ENCODE measurements around the gene MEIOSIN. TPM values are rescaled to one million over a fixed set of nuclear protein-coding genes. Genes with fewer than 3 reads are reported as not detected.

Gene MEIOSIN, protein sequence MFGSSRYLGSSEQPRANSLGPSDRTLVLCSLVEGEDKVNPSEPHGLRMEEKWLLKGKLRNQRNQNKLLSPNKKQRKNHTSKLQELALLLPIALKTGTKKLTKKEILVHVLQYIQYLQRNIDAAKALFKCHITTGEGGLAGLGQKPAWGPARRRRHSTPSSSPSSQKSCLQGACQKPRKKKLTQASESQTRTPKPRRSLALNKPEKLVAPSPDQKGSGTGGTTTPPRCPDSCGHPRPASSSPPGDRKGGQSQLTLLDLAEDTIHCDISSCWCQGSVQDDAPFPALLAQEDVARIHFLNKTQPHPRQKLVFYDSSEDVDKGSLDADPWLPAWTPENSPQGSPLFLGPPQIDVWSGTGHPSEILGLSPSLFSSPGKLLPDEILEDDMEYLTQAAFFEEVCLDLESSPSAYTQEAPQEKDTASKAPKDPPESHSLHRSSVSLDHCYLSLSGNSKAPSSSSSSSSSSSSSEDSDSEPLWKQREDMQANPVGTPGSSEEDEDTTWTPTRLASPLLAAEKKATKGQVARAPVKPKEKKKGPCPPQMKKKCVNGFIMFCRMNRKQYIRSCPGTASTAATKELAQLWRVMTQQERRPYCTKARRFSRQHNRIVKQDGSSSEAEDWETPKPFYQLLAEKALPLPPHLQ
- not detected for total RNA-seq

DNA sequence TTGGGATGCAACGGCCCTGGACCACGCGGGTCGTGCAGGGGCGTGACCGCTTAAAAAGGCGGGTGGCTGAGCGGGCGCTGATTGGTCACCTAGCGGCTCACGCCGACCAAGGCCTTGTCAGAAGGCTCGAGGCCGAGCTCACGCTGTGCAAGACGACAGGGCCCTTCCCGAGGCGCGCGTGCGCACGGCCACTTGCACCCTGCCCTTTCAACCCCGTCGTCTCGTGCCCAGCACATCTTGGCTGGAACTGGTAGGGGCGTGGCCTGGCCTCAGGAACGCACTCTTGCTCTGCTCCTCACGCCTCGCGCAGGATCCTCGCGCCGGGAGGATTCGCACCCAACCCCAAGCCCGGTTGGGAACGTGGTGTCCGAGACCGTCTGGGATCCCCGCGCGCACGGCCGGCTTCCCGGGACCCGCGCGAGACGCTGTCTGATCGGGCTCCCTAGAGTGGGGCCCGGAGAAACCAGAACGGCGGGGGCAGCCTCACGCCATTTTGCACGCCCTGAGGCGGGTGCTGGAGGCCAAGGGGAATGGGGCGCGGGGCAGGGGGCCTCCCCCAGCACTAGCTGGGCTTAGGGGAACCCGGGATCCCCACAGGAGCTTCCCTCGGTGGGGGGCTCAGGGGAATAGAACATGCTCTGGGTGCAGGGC is at the start of gene MEIOSIN:
TSS of gene MEIOSIN (plus strand) at position 280 of the 651 bp plus-strand sequence. CDS start 1,938 bp downstream, outside the sequence.

DNA sequence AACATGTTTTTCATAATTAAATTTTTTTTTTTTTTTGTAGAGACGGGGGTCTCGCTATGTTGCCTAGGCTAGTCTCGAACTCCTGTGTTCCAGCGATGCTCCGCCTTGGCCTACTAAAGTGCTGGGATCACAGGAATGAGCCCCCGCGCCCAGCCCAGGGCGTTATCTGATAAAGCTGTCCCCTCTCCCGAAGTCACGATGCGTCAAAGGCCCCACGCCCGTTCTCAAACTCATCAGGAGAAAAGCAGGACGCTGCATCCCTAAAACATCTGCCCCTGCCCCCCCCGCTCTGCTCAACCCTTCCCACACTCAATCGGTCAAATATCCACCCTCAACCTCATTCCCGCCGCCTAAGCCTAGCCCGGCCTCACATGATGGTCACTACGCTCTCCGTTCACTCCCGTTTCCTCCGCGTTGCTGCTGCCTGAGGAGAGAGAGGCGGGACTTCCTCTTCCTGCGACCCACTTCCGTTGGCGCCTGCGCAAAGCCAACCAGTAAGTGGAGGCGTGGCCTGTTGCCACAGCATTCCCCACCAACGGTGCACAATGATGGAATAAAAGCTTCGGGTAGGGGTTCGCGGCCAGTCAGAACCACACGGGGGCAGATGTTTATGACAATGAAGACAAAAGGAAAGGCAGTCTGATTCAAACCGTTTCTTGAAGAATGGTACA is 41.6 kb upstream of the MEIOSIN start, which contains the start of gene SNRPD2:
TSS of gene SNRPD2 (minus strand) at position 438 of the 671 bp plus-strand sequence. CDS start at position 373, 65 bp downstream.

DNA sequence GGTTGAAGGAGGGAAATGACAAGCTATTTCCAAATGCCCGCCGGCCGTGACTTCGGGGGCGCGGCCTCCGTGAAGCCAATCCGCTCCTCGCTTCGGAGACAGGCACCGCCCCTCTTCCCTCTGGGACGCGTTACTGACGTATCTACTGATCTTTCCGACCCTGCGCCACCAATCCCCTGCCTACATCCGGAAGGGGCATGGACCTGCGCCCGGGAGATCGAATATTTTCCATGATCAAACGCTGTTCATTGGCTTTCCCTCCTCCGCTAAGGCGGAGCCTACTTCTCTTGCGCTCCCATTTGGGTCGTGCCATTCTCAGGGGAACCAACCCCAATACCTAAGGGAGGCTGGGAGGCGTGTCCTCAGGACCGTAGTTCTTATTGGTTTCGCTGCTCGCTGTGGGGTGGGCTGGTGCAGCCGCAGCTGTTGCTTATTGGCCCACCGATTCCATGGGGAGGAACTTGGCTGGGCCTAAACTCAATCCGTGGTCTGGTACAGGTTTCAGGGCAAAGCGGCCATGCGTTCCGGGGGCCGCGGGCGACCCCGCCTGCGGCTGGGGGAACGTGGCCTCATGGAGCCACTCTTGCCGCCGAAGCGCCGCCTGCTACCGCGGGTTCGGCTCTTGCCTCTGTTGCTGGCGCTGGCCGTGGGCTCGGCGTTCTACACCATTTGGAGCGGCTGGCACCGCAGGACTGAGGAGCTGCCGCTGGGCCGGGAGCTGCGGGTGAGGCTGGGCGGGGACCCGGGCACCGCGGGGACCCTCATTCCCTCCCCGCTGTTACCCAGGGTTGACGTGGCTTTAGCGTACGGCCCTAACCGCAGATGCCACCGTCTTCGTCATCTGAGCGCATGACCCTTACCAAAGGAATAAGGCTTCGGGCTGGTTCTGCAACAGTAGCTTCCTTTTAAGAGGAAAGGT is 40.8 kb upstream of the MEIOSIN start, which contains the start of gene QPCTL:
TSS of gene QPCTL (plus strand) at position 480 of the 919 bp plus-strand sequence. CDS start at position 518, 38 bp downstream.

DNA sequence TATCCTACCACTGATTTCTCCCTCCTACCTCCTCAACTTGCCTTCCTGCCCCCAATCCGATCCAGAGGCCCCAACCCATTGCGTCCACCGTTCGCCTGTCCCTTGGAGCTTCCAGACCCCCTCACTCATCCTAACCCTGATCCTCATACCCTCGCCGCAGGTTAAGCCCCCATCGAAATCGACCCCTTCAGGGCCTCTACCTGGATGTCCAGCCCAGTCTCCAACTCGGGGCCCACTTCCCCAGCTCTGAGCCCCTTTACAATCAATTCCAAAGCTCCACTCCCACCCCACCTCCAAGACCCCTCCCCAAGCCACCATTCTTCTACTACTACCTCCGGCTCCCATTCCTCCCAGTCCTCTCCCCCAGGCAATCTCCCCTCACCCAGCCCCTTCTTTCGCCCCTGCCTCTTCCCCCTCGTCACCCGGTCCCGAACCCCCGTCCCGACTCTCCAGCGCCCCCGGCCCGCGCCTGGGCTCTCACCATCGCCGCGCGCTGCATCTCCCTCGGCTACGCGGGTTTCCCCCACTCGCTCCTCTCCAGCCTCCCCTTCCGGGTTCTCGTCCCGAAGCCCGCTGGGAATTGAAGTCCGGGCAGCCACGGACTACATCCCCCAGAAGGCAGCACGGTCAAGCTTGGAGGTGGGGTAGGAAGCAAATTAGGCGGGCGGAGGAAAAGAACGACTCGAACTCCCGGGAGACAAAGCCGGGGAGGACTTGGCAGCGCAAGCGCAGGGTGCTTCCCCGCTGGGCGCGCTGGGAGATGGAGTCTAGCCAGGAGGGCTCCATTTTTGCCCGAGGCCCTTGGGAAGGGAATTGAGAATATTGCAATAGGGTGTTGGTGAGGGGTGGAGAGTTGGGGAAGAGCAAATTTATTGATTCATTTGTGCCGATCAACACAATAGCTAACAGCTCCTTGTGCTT is 2.6 kb upstream of the MEIOSIN start, which contains the start of gene FBXO46:
TSS of gene FBXO46 (minus strand) at position 529 of the 921 bp plus-strand sequence. CDS start 17,401 bp downstream, outside the sequence.

DNA sequence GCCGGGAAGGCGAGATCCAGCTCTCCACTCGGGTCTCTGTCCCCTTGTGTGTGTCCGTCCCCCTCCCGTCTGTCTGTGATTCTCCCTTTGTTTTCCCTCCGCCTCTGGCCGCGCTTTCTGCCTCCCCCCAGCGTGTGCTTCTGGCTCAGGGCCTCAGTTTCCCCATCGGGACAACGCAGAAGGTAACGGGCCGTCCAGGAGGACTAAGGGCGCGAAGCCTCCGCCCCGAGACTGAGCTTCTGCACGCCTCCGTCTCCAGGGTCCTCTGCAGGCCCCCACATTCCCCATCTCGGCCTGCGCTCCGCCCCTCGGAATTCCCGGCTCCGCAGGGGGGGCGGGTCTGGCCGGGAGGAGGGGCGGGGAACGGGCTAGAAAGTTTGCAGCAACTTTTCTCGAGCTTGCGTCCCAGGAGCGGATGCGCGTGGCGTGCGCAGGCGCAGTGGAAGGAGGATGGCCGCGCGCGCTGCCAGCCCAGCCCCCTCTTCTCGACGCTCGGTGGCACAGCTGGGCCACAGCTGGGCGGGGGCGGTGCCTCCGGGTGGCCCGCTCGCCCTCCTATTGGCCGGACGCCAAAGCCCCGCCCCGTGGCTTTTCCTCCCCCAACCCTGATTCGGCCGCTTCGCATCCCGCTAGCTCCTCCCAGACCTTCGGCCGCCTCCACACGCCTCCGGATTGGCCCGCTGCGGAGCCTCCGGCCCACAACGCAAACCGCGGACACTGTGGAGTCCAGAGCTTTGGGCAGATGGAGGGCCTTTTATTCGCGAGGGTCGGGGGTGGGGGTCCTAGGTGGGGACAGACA is 35.9 kb downstream of the MEIOSIN start, which contains the start of gene SIX5:
TSS of gene SIX5 (minus strand) at position 269 of the 799 bp plus-strand sequence. CDS start 408 bp downstream, outside the sequence.

DNA sequence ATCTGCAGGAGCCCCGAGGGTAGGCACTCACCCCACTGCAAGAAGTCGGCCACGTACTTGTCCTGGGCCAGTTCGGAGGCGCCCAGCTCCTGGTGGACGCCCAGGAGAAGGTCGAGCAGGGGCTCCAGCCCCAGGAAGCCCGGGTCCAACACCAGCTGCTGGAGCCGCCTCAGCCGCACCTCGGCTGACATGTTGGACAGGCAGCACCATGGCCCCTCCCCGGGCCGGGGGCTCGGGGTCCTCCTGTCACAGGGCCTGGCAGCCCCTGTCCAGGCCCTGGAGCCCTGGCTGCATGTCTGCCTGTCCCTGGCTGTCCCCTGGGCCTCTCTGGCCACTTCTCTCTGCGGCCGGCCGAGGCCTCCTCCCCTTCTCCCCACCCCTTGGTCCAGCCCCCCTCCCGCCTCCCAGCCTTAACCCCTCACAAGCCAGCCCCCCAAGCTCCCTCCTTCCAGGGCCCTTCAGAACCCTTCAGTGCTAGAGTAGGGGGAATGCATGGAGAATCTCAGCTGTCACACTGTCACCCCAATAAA is 49.0 kb downstream of the MEIOSIN start, which contains the start of gene DMPK:
TSS of gene DMPK (minus strand) at position 329 of the 530 bp plus-strand sequence. CDS start at position 191, 138 bp downstream.

DNA sequence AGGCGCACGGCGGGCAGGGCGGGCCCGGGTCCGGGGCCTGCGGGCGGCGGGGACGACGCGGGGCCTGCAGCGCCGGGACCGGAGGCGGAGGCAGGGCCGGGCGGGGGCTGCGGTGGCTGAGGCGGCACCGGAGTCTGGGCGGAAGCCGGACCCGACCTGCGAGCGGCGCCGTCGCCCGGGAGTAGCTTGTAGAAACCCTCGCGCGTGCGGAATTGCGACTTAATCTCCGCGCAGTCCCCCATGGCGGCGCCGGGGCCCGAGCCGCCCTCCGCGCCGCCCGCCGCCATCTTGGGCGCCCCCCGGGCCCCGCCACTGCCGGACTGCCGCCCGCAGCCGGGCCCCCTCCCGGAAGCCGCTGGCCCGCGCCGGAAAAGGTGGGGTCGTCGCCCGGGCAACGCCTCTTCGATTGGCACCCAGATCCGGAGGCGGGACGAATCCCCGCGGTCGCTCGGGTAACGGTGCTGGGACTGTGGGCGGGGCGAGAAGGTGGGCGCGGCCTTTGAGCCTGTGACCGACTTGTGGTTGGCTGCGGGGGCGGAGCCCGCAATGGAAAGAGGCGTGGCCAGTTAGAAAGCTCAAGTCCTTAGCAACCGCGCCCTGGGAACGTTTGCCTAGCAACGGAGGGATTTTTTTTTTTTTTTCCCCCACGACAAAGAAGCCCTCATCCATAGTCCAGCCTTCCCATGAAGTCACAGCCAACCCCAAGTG is 59.4 kb downstream of the MEIOSIN start, which contains the start of gene DMWD:
TSS of gene DMWD (minus strand) at position 376 of the 708 bp plus-strand sequence. CDS start at position 287, 89 bp downstream.

Other genes starting within 250 kb of the MEIOSIN start
- 68.5 TPM for gene RTN2, start 236.4 kb upstream of the MEIOSIN start, total RNA-seq
- 0.94 TPM for gene PPM1N, start 235.0 kb upstream of the MEIOSIN start, total RNA-seq
- 7.8 TPM for gene VASP, start 226.0 kb upstream of the MEIOSIN start, total RNA-seq
- gene OPA3, start 148.6 kb upstream of the MEIOSIN start, total RNA-seq, result 2.2 TPM
- gene GPR4, start 131.2 kb upstream of the MEIOSIN start, total RNA-seq, result 0.31 TPM
- 55.1 TPM for gene EML2, start 94.0 kb upstream of the MEIOSIN start, total RNA-seq
- gene GIPR, start 65.2 kb upstream of the MEIOSIN start, total RNA-seq, result 0.31 TPM
- gene SNRPD2, start 41.5 kb upstream of the MEIOSIN start, total RNA-seq, result 84.5 TPM
- gene QPCTL, start 40.8 kb upstream of the MEIOSIN start, total RNA-seq, result 4.7 TPM
- gene FBXO46, start 2.5 kb upstream of the MEIOSIN start, total RNA-seq, result 14.7 TPM
- gene SIX5, start 35.8 kb downstream of the MEIOSIN start, total RNA-seq, result 0.63 TPM
- 36.0 TPM for gene DMPK, start 49.1 kb downstream of the MEIOSIN start, total RNA-seq
- gene DMWD, start 59.4 kb downstream of the MEIOSIN start, total RNA-seq, result 85.8 TPM
- gene RSPH6A, start 81.9 kb downstream of the MEIOSIN start, total RNA-seq, result 0.31 TPM
- 33.5 TPM for gene SYMPK, start 129.7 kb downstream of the MEIOSIN start, total RNA-seq
- not detected for gene FOXA3, start 130.9 kb downstream of the MEIOSIN start, total RNA-seq
- 28.8 TPM for gene IRF2BP1, start 152.7 kb downstream of the MEIOSIN start, total RNA-seq
- gene MYPOP, start 169.2 kb downstream of the MEIOSIN start, total RNA-seq, result 1.9 TPM
- gene NANOS2, start 181.3 kb downstream of the MEIOSIN start, total RNA-seq, result not detected
- 28.2 TPM for gene NOVA2, start 240.4 kb downstream of the MEIOSIN start, total RNA-seq